GM21737 (cell line): Measurements from ENCODE around the gene GCDH.
A peak's percentile ranks its signal among the peaks of the same experiment; 100 is the strongest.

Experiments
- ATAC-seq: cut with Tn5 transposase; IDR thresholded peaks from one replicate; pipeline ENCODE4 v1.9.1; 2021; ENCODE audit warnings: mild to moderate bottlenecking, moderate library complexity; ENCODE audit not compliant: unreplicated experiment

The GCDH gene

GRCh38 chr19:12938779-12939601 lies 48.0 kb downstream of the GCDH start:
- ATAC-seq: no peak

GRCh38 chr19:12939975-12940423 lies 49.0 kb downstream of the GCDH start:
- no peak for ATAC-seq

- ATAC-seq: no peak
Measured at GRCh38 chr19:12940897-12941296, 49.9 kb downstream of the GCDH start.

- no peak for ATAC-seq
Measured at GRCh38 chr19:12943437-12944044, 52.6 kb downstream of the GCDH start.

GRCh38 chr19:12944104-12944674 lies 53.2 kb downstream of the GCDH start:
- ATAC-seq: no peak

- ATAC-seq: peak; percentile 54
Measured at GRCh38 chr19:12945479-12946091, 54.6 kb downstream of the GCDH start, which contains the start of gene RAD23A. TSS of gene RAD23A (plus strand) at chr19:12945862. CDS start at chr19:12945949, 87 bp downstream.

GRCh38 chr19:12946092-12946721 lies 55.2 kb downstream of the GCDH start:
- peak; percentile 34 for ATAC-seq

GRCh38 chr19:12946731-12947496 lies 56.0 kb downstream of the GCDH start:
- no peak for ATAC-seq

GRCh38 chr19:12947702-12948611 lies 57.0 kb downstream of the GCDH start:
- ATAC-seq: no peak

GRCh38 chr19:12948612-12949362 lies 57.8 kb downstream of the GCDH start:
- ATAC-seq: no peak
